Thymus (tissue), 11 donors: ENCODE data around the gene MAP2K6. TPM values are rescaled to one million over a fixed set of nuclear protein-coding genes. Genes with fewer than 3 reads are reported as not detected.

Experiments used
- DNase-seq, 9 donors: peaks; one replicate each; pipeline ENCODE4 v3.0.0-alpha.2; 2013; ENCODE audit warnings: low spot score in 9 of 9, low read depth in 6 of 9, missing footprints in 1 of 9
- H3K27ac ChIP-seq, 2 donors: one replicate each; pipeline ENCODE4 v1.5.1; 2013; ENCODE audit warnings: control low read depth in 1 of 2, low read depth in 1 of 2, low read length in 1 of 2, mild to moderate bottlenecking in 1 of 2, moderate library complexity in 1 of 2
- H3K27me3 ChIP-seq, 2 donors: one replicate each; pipeline ENCODE4 v1.5.1; 2013; ENCODE audit warnings: low read length in 1 of 2; ENCODE audit not compliant: control insufficient read depth in 2 of 2, insufficient read depth in 1 of 2
- H3K36me3 ChIP-seq, 2 donors: one replicate each; pipeline ENCODE4 v1.5.1; 2013; ENCODE audit warnings: low read length in 1 of 2, mild to moderate bottlenecking in 1 of 2, moderate library complexity in 1 of 2; ENCODE audit not compliant: control insufficient read depth in 2 of 2, insufficient read depth in 2 of 2
- H3K4me1 ChIP-seq, 2 donors: one replicate each; pipeline ENCODE4 v1.5.1; 2013; ENCODE audit warnings: low read length in 2 of 2; ENCODE audit not compliant: control insufficient read depth in 2 of 2, insufficient read depth in 2 of 2
- H3K4me3 ChIP-seq, 2 donors: one replicate each; pipeline ENCODE4 v1.5.1; 2013; ENCODE audit warnings: low read length in 2 of 2, control low read depth in 1 of 2, mild to moderate bottlenecking in 1 of 2
- H3K9me3 ChIP-seq, 2 donors: one replicate each; pipeline ENCODE4 v1.5.1; 2013; ENCODE audit warnings: low read length in 1 of 2, mild to moderate bottlenecking in 1 of 2; ENCODE audit not compliant: control insufficient read depth in 2 of 2, insufficient read depth in 1 of 2
- WGBS: extraction: QIAGEN DNeasy Blood & Tissue Kit; methylation state at CpG from one replicate; pipeline ENCODE4 v1.1.7; 2013; 5-methylcytosine and 5-hydroxymethylcytosine counted together
- polyA plus RNA-seq: library from polyadenylated mRNA; stranded (reverse); fragments of 200-250 nt; gene quantifications from one replicate; pipeline ENCODE4 v1.2.3, GENCODE V29; 2013
- total RNA-seq: library from RNA; stranded (reverse); fragments of 120-200 nt; gene quantifications from one replicate; pipeline ENCODE4 v1.2.4, GENCODE V29; 2013
- donor health status: healthy.

Gene MAP2K6
- total and polyA plus RNA-seq, 2 donors: 11.2 to 18.5 TPM

DNA sequence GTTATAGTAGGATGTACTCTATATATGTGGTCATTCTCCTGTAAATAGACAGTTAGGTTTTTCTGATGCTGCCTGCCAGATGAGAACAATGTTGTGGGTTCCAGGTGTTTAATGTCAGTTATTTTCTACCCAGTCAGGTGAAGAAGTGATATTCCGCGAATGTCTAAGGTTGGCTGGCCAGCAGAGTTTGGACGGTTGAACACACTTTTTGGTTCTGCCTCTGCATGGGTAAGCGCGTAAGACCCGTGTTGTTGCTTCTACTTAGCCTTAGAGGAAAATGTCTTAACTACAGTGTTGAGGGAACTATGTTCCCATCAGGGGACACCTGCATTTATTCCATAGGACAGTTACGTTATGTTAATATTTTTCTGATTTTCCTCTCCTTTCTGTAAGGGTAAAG is 162.6 kb downstream of the MAP2K6 start:
- Histone ChIP-seq H3K4me3 (no peak overlapping the region), H3K4me1 (peaks cover 17 to 18% of the 10 kb centered on the region in 2 donors), H3K27ac (no peak overlapping the region), H3K27me3 (no peaks in the 10 kb centered on the region), H3K9me3 (no peaks in the 10 kb centered on the region), H3K36me3 (no peaks in the 10 kb centered on the region)
- DNase-seq: no peak
- 97% methylated on average over 7 of the region's 7 CpGs for WGBS

DNA sequence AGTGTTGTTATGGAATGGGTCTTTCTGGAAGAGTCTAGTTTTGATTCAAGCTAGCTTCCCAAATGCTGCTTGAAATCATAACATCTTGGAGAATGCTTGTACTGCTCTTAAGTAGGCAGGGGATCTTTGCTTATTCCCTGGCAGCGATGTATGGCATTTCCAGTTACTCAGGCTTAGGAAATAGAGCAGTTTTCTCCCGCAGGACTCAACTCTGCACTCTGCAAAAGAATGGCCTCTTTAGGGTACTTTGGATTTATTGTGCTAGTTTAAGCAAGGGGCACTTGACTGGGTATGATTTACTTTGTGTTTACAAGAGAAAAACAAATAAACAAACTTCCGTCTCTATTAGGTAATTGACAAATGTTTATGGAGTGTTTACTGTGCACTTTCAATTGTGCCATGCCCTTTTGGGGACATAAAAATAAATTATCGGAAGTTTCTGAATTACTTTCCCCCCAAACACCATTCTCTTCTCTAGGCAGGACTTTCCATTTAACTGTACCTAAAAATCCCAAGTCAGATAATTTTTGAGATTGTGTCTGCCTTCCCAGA is 164.0 kb downstream of the MAP2K6 start:
- DNase-seq: no peak
- Histone ChIP-seq H3K4me1 (peaks cover 20 to 22% of the 10 kb centered on the region in 2 donors), H3K9me3 (no peaks in the 10 kb centered on the region), H3K4me3 (no peak overlapping the region), H3K27ac (no peak overlapping the region), H3K36me3 (no peaks in the 10 kb centered on the region), H3K27me3 (no peaks in the 10 kb centered on the region)
- WGBS: 97% methylated on average over 4 of the region's 4 CpGs

DNA sequence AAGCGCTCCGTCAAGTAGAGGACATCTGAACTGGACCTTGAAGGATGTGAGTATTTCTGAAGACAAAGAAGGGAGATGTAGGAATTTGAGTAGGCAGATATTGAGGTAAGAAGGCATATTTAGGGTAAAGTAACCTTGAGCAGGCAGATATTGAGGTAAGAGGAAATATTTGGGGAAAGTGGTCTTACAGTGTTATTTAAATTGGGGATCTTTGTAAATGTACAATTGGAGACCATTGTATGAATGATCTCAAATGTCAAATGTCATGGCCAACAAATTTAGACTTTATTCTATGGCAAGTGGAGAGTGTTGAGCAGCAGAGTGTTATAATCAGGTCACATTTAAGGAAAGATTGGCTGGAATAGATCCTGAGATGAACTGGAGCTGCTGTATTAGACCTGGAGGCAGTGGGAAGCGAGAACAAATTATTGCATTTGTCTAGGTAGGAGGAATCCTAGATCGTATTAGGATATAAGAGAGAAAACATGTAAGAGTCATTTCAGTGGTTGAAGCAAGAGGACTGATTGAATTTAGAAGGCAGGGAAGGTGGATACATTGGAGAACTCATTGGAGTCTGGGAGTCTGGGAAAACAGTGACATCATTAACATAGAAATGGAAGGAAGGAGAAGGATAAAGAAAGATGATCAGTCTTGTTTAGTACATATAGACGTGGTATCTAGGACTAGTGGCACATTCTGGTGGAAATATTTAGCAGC is 165.6 kb downstream of the MAP2K6 start:
- Histone ChIP-seq H3K9me3 (no peaks in the 10 kb centered on the region), H3K4me1 (peaks cover 16 to 22% of the 10 kb centered on the region in 2 donors), H3K27ac (no peak overlapping the region), H3K27me3 (no peaks in the 10 kb centered on the region), H3K36me3 (no peaks in the 10 kb centered on the region), H3K4me3 (no peak overlapping the region)
- WGBS: 98% methylated on average over 5 of the region's 5 CpGs
- no peak for DNase-seq

DNA sequence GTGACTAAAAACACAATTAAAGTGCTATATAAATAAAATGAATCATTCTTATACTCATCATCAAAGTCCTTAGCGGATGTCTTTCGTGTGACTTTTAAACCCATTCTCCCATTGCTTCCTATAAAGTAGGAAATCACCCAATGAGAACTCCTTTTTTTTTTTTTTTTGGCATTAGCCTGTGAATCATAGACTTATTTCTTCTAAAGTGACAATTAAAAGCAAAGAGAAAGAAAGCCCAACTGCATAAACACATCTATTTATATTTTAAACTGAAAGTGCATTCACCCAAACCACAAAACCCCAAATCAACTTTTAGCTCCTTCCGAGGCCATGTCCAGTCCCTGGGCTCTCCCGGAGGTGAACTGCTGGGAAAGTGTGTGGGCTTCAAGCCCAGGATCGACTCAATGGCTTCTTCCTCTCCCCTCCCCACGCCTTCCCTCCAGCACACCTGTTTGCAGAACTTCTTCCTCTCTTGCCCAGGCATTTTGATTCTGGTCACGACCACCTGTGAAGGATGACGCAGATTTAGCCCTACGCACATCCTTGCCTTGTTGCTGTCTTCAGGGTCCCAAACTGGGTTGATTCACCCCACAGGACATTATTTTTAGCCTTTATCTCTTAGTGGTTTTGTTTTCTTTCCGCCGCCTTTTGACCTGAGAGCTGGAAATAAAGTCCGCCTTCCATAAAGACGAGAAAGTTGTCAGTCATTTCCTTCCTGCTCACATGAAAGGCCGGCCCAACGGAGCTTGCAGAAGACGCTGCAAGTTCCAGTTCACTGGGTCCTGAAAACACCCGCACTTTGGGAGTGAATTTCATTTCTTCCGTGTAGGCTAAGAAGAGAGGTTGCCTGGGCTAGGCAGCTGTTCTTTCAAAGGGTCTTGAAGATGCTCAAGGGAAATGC is 166.8 kb downstream of the MAP2K6 start:
- Histone ChIP-seq H3K36me3 (no peaks in the 10 kb centered on the region), H3K4me3 (peak overlapping the region; percentile 30 to 41), H3K4me1 (peaks cover 16 to 22% of the 10 kb centered on the region in 2 donors), H3K27ac (peak overlapping the region; percentile 91 to 93), H3K9me3 (no peaks in the 10 kb centered on the region), H3K27me3 (no peaks in the 10 kb centered on the region)
- WGBS: 9% methylated on average over 18 of the region's 18 CpGs
- peak; percentile 51 to 90 (median 71) for DNase-seq

DNA sequence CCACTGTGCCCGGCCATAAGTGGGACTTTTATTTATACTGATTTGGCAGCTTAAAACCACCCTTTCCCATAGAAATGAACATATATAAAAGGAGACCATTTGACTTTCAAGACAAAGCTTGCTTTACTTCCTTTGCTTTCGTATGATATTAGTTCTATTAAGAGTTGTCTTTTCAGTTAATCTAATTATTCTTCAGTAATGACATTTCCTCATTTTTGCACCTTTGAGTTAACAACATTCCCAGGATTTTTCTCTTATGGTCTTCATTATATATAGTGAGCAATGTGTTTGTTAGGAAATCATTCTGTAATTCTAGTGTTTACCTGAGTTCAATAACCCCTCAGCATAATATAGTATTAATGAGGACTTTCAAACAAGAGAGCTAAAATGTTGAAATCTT is 173.8 kb downstream of the MAP2K6 start:
- no peaks in the 10 kb centered on the region for H3K36me3 ChIP-seq
- H3K4me1 ChIP-seq: no peaks in the 10 kb centered on the region
- H3K9me3 ChIP-seq: no peaks in the 10 kb centered on the region
- DNase-seq: no peak
- H3K27ac ChIP-seq: no peak overlapping the region
- no peaks in the 10 kb centered on the region for H3K27me3 ChIP-seq
- 74% methylated on average over 2 of the region's 2 CpGs for WGBS
- H3K4me3 ChIP-seq: no peak overlapping the region

DNA sequence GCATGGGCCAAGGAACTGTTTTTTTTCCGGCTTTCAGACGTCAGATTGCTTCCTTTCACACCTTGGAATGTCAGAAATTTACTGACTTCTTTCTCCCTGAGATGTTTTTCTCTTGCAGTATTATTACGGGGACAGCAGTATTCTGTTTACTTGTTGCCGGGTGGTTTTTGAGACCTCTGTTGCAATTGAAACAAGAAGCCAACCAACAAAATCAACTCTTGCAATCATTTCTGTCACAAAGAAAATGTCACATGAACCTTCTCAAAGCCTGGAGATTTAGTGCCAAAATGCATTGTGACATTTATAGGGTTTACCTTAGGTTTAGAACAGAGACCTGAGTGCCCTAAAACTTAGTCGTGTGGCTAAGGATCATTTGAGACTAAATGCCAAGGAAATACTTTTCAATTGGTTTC is 174.3 kb downstream of the MAP2K6 start:
- Histone ChIP-seq H3K4me1 (no peaks in the 10 kb centered on the region), H3K36me3 (no peaks in the 10 kb centered on the region), H3K4me3 (no peak overlapping the region), H3K27ac (no peak overlapping the region), H3K9me3 (no peaks in the 10 kb centered on the region), H3K27me3 (no peaks in the 10 kb centered on the region)
- no peak for DNase-seq
- 93% methylated on average over 5 of the region's 5 CpGs for WGBS

DNA sequence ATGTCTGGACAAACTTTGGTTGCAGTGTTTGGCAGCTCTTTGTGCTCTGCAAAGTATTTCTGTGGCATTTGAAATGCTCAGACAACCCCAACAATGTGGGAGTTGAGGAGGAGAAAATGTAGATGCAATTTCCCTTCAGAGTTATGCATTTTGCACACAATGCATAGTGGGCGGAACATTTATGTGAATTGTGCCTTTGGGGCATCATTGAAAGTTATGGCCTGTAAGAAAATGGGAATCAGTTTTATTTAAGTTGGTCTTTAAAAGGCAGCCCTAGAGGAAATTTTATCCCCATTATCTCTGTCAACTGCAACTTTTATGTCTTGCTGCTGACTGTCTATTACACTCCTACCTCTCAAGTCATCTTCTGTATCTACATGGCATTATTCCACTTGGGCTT is 176.2 kb downstream of the MAP2K6 start:
- Histone ChIP-seq H3K36me3 (no peaks in the 10 kb centered on the region), H3K27ac (no peak overlapping the region), H3K4me1 (no peaks in the 10 kb centered on the region), H3K9me3 (no peaks in the 10 kb centered on the region), H3K27me3 (no peaks in the 10 kb centered on the region), H3K4me3 (no peak overlapping the region)
- no peak for DNase-seq
- 98% methylated on average over 1 of the region's 1 CpG for WGBS

DNA sequence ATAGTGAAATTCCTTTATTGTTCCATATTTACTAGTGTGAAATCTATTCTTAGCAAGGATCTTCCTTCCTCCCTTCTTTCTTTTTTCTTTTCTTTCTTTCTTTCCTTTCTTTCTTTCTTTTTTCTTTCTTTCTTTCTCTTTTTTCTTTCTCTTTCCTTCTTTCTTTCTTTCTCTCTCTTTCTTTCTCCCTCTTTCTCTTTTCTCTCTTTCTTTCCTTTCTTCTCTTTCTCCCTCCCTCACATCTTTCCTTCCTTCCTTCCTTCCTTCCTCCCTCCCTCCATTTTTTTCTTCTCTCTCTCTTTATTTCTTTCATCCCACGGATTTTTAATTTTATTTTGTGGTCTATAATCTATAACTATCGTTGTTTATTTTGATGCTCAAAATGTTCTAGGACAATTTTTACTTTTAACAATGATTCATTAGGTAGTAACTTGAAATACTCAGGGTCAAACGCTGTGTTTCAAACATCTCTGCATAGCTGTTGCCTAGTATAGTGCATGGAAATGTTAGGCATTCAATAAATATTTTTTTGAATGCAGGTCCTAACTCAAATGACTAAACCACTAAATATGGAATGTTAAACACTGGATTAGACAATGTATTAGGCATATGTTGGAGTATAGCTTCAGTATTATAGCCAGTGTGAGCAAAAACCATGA is 178.3 kb downstream of the MAP2K6 start:
- Histone ChIP-seq H3K4me1 (no peaks in the 10 kb centered on the region), H3K4me3 (no peak overlapping the region), H3K36me3 (no peaks in the 10 kb centered on the region), H3K27me3 (no peaks in the 10 kb centered on the region), H3K9me3 (no peaks in the 10 kb centered on the region), H3K27ac (no peak overlapping the region)
- 82% methylated on average over 3 of the region's 3 CpGs for WGBS
- DNase-seq: no peak

DNA sequence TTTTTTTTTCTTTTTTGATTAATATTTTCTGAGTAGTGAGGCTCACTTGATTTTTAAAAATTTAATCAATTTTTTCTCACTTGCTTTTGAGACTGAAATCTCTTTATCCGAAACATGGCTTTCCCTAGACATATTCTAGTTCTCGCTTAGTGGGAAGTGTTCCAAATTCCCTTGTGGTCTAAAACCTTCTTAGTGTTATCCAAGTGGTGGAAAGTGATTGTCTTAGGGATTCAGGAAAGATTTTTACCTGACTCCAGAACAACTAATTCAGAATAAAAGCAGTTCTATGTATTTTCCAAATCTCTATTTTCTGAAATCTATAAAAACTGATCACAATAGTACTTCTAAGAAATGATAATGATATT is 178.8 kb downstream of the MAP2K6 start:
- no peaks in the 10 kb centered on the region for H3K27me3 ChIP-seq
- no peak for DNase-seq
- WGBS: 96% methylated on average over 2 of the region's 2 CpGs
- H3K4me1 ChIP-seq: peaks cover 0 to 4% of the 10 kb centered on the region in 2 donors
- no peaks in the 10 kb centered on the region for H3K9me3 ChIP-seq
- H3K4me3 ChIP-seq: no peak overlapping the region
- no peak overlapping the region for H3K27ac ChIP-seq
- H3K36me3 ChIP-seq: no peaks in the 10 kb centered on the region
